Testis (tissue), 2 donors: ENCODE data around the gene TRAPPC3.

Source experiments
- CTCF ChIP-seq, 3 experiments: fragments of 450-650 bp in 2 of 3; fragments of 200-600 bp in 1 of 3; sonication (generic) in 1 of 3; IDR thresholded peaks; one replicate each; pipeline ENCODE4 v1.5.1; 2016 to 2019; ENCODE audit warnings: antibody characterized with exemption in 3 of 3, mild to moderate bottlenecking in 2 of 3, moderate library complexity in 1 of 3
- POLR2A ChIP-seq: fragments of 450-650 bp; IDR thresholded peaks from one replicate; pipeline ENCODE4 v1.6.1; 2017; ENCODE audit warnings: antibody characterized with exemption, mild to moderate bottlenecking, moderate library complexity

GRCh38 chr1:36126005-36126716, 23.1 kb downstream of the TRAPPC3 start:
- no peak for TF ChIP-seq CTCF (IDR thresholded peaks at IDR 0.05)
- TF ChIP-seq POLR2A: no peak
